Fibroblast of skin of left quadriceps (primary cell): Measurements from ENCODE around the gene LRRC26.

Experiments
- DNase-seq, 2 experiments: peaks; one replicate each; pipeline ENCODE4 v3.0.0-alpha.2; 2013; ENCODE audit warnings: low read depth in 2 of 2

Gene LRRC26

GRCh38 chr9:137183980-137184595, 14.2 kb upstream of the LRRC26 start:
- no peak for DNase-seq

GRCh38 chr9:137182836-137183235, 13.0 kb upstream of the LRRC26 start:
- DNase-seq: no peak

GRCh38 chr9:137181680-137182079, 11.8 kb upstream of the LRRC26 start:
- DNase-seq: no peak

- DNase-seq: no peak
Measured at GRCh38 chr9:137180491-137180890, 10.6 kb upstream of the LRRC26 start.

- no peak for DNase-seq
Measured at GRCh38 chr9:137179761-137180160, 9.9 kb upstream of the LRRC26 start.

- DNase-seq: no peak
Measured at GRCh38 chr9:137178939-137179630, 9.2 kb upstream of the LRRC26 start.

GRCh38 chr9:137178201-137178938, 8.5 kb upstream of the LRRC26 start:
- DNase-seq: no peak

- no peak for DNase-seq
Measured at GRCh38 chr9:137176302-137177182, 6.7 kb upstream of the LRRC26 start.

- DNase-seq: no peak
Measured at GRCh38 chr9:137175345-137175961, 5.6 kb upstream of the LRRC26 start.

GRCh38 chr9:137174722-137175293, 5.0 kb upstream of the LRRC26 start:
- no peak for DNase-seq

GRCh38 chr9:137173796-137174664, 4.2 kb upstream of the LRRC26 start:
- no peak for DNase-seq

- no peak for DNase-seq
Measured at GRCh38 chr9:137172901-137173795, 3.3 kb upstream of the LRRC26 start.

- DNase-seq: no peak
Measured at GRCh38 chr9:137171149-137171900, 1.5 kb upstream of the LRRC26 start.

GRCh38 chr9:137170486-137171148, 766 bp upstream of the LRRC26 start:
- DNase-seq: no peak

- DNase-seq: no peak
Measured at GRCh38 chr9:137168904-137169856, 671 bp downstream of the LRRC26 start.

- no peak for DNase-seq
Measured at GRCh38 chr9:137168573-137168903, 1.3 kb downstream of the LRRC26 start.
